ACHN (cell line): ENCODE results near the gene KLF11.
"Not testable (repeated sequence)": the region's sequence is repeated elsewhere in the genome, so short reads cannot be mapped to it uniquely, and the experiment has no call there.

ENCODE experiments used
- DNase-seq: peaks from one replicate; pipeline ENCODE4 v3.0.0-alpha.2; 2015
- in situ Hi-C: cut with HindIII; loops from 2 replicates; pipeline ENCODE4 v1.10.0; 2017; ENCODE audit warnings: low sequenced_read_pairs, low pct_ligation_motif_present, low pct_unique_long_range_greater_than_20kb

KLF11 gene

DNA sequence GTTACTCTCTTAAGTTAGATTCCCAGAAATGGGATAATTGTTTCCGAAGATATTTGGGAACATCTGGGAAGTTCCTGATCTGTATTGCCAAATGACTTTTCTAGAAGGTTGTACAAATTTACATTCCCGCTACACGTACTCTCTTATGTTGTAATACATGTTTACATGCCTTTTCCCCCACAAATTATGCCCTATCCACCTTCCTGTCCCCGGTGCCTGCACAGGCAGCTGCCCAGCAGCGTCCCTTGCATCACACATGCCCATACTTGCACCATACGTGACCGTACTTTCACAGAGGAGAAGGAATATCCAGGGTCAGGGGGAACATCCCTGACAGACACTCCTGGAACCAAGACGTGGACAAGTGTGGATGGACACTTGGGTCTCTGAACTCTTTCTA, 24.2 kb upstream of the KLF11 start:
- in situ Hi-C loops, result no loop called here

GRCh38 chr2:10019602-10020400, 23.5 kb upstream of the KLF11 start:
- no peak for DNase-seq
- in situ Hi-C loops, result no loop called here

More for the DNA sequence above, 24.2 kb upstream of the KLF11 start:
- no peak for DNase-seq

- DNase-seq, result no peak
These were observed 21.3 kb upstream of the KLF11 start for GRCh38 chr2:10022041-10022421.

GRCh38 chr2:10022445-10022844, 20.9 kb upstream of the KLF11 start:
- DNase-seq, result no peak

More at GRCh38 chr2:10022041-10022421, 21.3 kb upstream of the KLF11 start:
- in situ Hi-C loops, result no loop called here

DNA sequence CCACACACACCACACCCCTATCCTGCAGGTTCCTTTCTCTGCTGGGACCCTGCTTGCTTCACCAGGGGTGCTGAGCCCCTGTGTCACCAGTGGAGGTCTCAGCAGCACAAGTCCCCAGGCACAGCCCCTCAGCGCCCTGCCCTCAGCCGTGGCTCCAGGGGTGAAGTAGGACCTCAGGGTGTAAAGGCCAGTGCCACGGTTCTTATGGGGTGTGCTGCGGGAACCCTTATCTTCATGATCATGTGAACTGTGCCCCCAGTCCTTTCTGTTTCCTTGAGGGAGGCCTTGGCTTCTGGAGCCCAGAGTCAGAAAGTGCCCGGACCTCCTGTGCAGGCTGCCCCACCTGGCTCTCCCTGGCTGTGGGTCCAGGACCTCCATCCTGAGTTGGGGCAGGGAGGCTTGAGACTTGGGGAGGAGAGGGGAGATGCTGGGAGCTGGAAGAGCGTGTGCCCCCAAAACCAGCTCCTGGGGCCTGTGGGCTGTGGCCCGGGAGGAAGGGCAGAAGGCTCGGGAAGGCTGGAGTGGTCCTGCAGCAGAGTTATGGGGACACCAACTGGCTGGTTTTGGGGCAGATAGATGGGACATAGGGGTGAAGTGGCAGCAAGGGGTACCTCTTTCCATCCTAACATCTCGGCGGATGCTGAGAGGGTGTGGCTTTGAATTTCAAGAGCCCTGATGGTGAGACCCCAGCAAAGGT, 20.2 kb upstream of the KLF11 start:
- no peak for DNase-seq
- in situ Hi-C loops, result no loop called here

More at GRCh38 chr2:10022445-10022844, 20.9 kb upstream of the KLF11 start:
- in situ Hi-C loops, result no loop called here

DNA sequence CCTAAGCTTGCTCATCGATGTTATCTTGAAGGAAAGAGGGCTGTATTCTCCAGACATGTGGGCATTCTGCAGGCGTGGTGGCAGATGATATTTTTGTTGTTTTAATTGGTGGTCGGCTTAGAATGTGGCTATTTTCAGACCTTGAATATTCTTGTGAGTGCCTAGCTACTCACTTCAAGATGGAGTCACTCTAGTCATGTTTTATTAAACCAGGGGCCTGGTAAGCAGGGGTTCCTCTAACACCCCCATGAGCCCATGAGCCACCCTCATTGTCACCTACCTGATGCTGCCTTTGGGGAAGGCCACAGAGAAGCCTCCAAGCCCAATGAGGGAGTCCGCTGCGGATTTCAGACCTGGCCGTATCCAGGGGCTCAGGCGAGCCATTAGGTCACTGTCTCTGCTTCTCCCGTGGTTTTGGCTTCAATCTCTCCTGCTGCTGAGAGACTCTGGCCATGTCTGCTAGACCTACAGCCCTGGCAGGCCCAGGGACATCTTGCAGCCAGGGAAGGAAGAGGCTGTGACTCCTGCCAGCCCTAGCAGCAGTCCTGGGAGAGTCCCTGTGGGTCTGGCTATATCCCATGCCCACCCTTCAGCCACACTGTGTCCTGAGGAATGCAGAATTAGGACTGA, 16.3 kb upstream of the KLF11 start:
- in situ Hi-C loops, result loop anchor here (25.0 kb wide), 1 partner anchor 215 kb away; no protein-coding TSS in a partner anchor
- no peak for DNase-seq

DNA sequence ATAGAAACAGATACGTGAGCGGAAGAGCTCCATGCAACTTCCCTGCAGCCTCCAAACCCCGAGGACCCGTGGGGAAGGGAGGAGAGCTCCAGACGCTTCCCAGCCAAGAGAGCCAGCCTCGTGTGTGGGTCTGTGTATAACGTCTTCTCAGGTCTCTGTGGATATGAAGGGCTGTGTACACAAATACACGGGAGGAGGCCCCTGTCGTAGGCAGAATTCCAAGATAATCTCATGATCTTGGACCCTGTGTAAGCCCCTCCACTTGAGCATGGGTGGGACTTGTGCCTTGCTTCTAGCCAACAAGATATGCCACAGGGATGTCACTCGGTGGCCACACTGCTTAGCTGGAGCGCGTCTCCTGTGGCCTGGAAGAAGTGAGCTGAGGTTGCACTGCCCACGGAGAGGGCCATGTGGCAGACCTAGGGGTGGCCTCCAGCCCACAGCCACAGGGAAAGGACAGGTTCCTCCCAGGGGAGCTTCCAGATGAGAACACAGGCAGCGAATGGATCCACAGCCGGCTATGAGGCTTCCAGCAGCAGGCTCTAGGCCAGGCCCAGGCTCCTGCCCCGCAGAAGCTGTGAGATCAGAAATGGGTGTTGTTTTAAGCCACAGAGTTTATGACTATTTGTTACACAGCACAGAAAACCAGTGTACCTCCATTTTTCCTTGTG, 15.6 kb upstream of the KLF11 start:
- in situ Hi-C loops, result loop anchor here (25.0 kb wide), 1 partner anchor 215 kb away; no protein-coding TSS in a partner anchor
- DNase-seq, result no peak

DNA sequence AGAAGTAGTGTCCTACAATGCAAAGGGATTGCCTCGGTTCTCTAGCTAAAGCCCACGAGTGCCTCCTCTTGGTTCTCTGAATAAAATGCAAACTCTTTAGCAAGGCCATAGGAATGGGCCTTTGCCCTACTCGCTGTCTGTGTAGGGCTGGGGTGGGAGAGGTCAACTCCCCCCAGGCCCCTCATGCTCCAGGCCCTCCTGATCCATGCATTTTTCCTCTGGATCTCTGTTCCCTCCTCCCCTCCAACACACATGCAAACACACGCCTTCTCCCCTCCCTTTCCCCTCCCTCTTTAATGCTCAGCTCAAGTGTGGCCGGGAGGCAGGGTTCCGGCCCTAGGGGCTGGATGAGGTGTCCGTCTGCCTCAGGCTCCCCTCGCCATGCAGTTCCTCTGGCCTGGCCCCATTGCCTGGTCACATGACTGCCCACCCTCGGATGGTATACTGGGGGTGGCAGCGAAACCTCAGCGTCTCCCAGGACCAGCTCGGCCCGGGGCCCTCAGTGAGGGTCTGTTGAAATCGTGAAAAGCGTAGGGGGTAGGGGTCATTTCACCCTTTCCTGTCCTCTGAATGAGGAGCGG, 14.9 kb upstream of the KLF11 start:
- no peak for DNase-seq
- in situ Hi-C loops, result loop anchor here (25.0 kb wide), 1 partner anchor 216 kb away; no protein-coding TSS in a partner anchor

GRCh38 chr2:10028988-10029874, 14.1 kb upstream of the KLF11 start:
- in situ Hi-C loops, result loop anchor here (25.0 kb wide), 1 partner anchor 217 kb away; no protein-coding TSS in a partner anchor
- no peak for DNase-seq

GRCh38 chr2:10029875-10030223, 13.5 kb upstream of the KLF11 start:
- no peak for DNase-seq
- in situ Hi-C loops, result loop anchor here (25.0 kb wide), 1 partner anchor 218 kb away; no protein-coding TSS in a partner anchor

DNA sequence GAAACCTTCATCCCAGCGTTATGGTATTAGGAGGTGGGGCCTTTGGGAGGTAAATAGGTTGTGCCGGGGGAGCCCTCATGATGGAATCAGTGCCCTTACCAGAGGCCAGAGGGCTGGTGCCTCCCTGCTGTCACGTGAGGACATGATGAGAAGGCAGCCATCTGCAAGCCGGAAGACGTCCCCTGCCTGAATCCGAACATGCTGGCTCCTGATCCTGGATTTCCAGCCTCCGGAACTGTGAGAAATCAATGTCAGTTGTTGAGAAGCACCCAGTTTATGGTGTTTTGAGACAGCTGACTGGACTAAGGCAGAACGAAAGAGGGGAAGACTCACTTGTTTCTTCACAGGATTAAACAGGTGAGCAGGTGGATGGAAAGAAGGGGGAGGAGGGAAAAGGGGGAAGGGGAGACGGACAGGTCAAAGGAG, 13.0 kb upstream of the KLF11 start:
- in situ Hi-C loops, result loop anchor here (25.0 kb wide), 1 partner anchor 218 kb away; no protein-coding TSS in a partner anchor
- DNase-seq, result no peak

DNA sequence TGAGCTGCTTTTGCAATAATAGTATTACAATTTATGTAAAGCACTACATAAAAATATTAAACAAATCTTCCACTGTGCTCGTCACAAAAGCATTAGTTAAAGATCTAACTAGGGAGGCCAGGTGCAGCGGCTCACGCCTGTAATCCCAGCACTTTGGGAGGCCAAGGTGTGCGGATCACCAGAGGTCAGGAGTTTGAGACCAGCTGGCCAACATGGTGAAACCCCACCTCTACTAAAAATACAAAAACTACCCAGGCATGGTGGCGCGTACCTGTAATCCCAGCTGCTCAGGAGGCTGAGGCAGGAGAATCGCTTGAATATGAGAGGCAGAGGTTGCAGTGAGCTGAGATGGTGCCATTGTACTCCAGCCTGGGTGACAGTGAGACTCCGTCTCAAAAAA, 12.6 kb upstream of the KLF11 start:
- not testable (repeated sequence) for DNase-seq
- in situ Hi-C loops, result loop anchor here (25.0 kb wide), 1 partner anchor 218 kb away; no protein-coding TSS in a partner anchor

- in situ Hi-C loops, result loop anchor here (25.0 kb wide), 1 partner anchor 220 kb away; no protein-coding TSS in a partner anchor
- no peak for DNase-seq
These were observed 11.2 kb upstream of the KLF11 start for GRCh38 chr2:10031886-10032745.

DNA sequence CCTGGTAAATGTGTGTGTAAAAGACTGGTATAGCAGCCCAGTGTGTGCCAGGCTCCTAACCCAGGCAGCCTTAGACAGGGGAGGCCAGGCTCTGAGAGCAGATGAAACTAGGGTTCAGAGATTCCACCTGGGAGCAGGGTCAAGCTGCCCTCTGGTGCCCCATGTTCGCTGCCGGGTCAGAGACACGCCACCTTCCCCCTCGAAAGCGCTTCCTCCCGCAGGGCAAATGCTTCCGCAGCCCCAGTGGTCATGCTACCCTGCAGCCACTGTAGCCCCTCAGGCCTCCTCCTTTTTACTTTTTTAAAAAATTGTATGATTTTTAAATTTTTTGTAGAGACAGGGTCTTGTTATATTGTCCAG, 10.6 kb upstream of the KLF11 start:
- no peak for DNase-seq
- in situ Hi-C loops, result loop anchor here (25.0 kb wide), 1 partner anchor 220 kb away; no protein-coding TSS in a partner anchor

DNA sequence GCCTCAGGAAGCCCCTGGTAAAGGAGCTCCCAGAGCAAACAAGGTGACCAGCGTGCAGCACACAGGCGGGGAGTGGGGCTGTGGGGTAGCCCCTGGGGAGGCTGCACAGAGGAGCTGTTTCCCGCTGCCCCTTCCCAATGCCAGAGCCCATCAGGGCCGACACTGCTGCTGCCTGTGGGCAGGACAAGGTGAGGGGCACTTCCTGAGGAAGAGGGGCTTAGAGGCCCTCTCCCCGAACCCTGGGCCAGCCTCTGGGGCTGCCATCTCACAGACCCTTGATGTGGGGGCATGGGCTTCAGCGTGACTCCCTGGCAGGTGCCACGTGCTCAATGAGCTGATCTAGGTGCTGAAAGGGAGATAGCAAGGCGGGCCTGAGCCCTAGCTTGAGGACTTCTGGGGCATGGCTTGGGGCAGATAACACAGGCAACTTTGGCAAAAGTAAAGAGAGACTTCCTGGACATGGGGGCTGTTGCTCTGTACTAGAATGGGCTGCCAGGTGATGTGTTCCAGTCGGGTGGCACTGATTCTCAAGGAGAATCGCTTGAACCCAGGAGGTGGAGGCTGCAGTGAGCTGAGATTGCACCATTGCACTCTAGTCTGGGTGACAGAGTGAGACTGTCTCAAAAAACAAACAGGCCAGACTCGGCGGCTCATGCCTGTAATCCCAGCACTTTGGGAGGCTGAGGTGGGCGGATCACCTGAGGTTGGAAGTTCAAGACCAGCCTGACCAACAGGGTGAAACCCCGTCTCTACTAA, 9.9 kb upstream of the KLF11 start:
- DNase-seq, result no peak
- in situ Hi-C loops, result loop anchor here (25.0 kb wide), 1 partner anchor 221 kb away; no protein-coding TSS in a partner anchor
